IMR-90 (cell line): Measurements from ENCODE around the gene RELN. TPM values are rescaled to one million over a fixed set of nuclear protein-coding genes. Genes with fewer than 3 reads are reported as not detected.

Experiments
- ATAC-seq: fragments of 200-7000 bp; cut with Tn5 transposase; 2 replicates; pipeline ENCODE4 v1.9.1; 2020; ENCODE audit warnings: low read depth, mild to moderate bottlenecking, moderate library complexity
- BruUV-seq: library from RNA; stranded (reverse); fragments of 400-500 nt; replicated peaks from 2 replicates; lab custom pipeline; 2021; lab: Mats Ljungman, UMichigan
- CTCF ChIA-PET: fragments of 300-600 bp; formaldehyde crosslinking; extraction: SDS; loops from one replicate; lab custom pipeline; 2021; ENCODE audit warnings: antibody characterized with exemption; lab: Yijun Ruan, JAX
- POLR2A ChIA-PET: fragments of 300-600 bp; sonication (Branson Sonifier 250); formaldehyde crosslinking; loops from one replicate; lab custom pipeline; 2022; ENCODE audit warnings: antibody characterized with exemption; ENCODE audit not compliant: unreplicated experiment; lab: Charles Lee
- DNase-seq: peaks from one replicate; pipeline ENCODE4 v3.0.0; 2013
- H2AFZ ChIP-seq: replicated peaks from 2 replicates; pipeline ENCODE3; 2013; ENCODE audit warnings: low read length, mild to moderate bottlenecking; ENCODE audit not compliant: poor library complexity
- H2AK5ac ChIP-seq: 2 replicates; pipeline ENCODE4 v1.6.1; 2013; ENCODE audit warnings: low read depth, low read length, inconsistent platforms
- H2AK9ac ChIP-seq: replicated peaks from 2 replicates; pipeline ENCODE3; 2013; ENCODE audit warnings: mild to moderate bottlenecking, low read depth, low read length, moderate library complexity; ENCODE audit not compliant: poor library complexity
- H2BK120ac ChIP-seq: 2 replicates; pipeline ENCODE4 v1.6.1; 2013; ENCODE audit warnings: low read depth, low read length, inconsistent platforms
- H2BK15ac ChIP-seq: 3 replicates; pipeline ENCODE4 v1.6.1; 2013; ENCODE audit warnings: low read depth, low read length, inconsistent platforms
- H2BK20ac ChIP-seq: 2 replicates; pipeline ENCODE4 v1.6.1; 2013; ENCODE audit warnings: low read depth, mild to moderate bottlenecking, inconsistent platforms, low read length, moderate library complexity
- H2BK5ac ChIP-seq: 2 replicates; pipeline ENCODE4 v1.6.1; 2013; ENCODE audit warnings: mild to moderate bottlenecking, low read depth, low read length, inconsistent platforms; ENCODE audit not compliant: poor library complexity, severe bottlenecking
- H3K14ac ChIP-seq: replicated peaks from 2 replicates; pipeline ENCODE4 v1.6.1; 2013; ENCODE audit warnings: low read depth, low read length, inconsistent platforms
- H3K18ac ChIP-seq: 2 replicates; pipeline ENCODE4 v1.6.1; 2013; ENCODE audit warnings: low read depth, low read length, control low read depth
- H3K23ac ChIP-seq: 2 replicates; pipeline ENCODE4 v1.6.1; 2013; ENCODE audit warnings: low read depth, low read length, inconsistent platforms
- H3K27ac ChIP-seq: 2 replicates; pipeline ENCODE4 v1.5.1; 2013; ENCODE audit warnings: mild to moderate bottlenecking, control low read depth, low read length; ENCODE audit not compliant: insufficient read depth
- H3K27me3 ChIP-seq: 2 replicates; pipeline ENCODE4 v1.6.1; 2013; ENCODE audit warnings: low read length; ENCODE audit not compliant: control insufficient read depth, insufficient read depth
- H3K36me3 ChIP-seq: 2 replicates; pipeline ENCODE4 v1.6.1; 2013; ENCODE audit warnings: low read length, mixed read lengths; ENCODE audit not compliant: control insufficient read depth, insufficient read depth
- H3K4ac ChIP-seq: 2 replicates; pipeline ENCODE4 v1.6.1; 2013; ENCODE audit warnings: low read depth, low read length, inconsistent platforms
- H3K4me1 ChIP-seq: 2 replicates; pipeline ENCODE4 v1.6.1; 2013; ENCODE audit warnings: low read length, mixed read lengths; ENCODE audit not compliant: control insufficient read depth, insufficient read depth
- H3K4me2 ChIP-seq: 2 replicates; pipeline ENCODE4 v1.6.1; 2013; ENCODE audit warnings: low read depth, mild to moderate bottlenecking, control low read depth, low read length, moderate library complexity
- H3K4me3 ChIP-seq: 2 replicates; pipeline ENCODE4 v1.5.1; 2013; ENCODE audit warnings: low read depth, mild to moderate bottlenecking, control low read depth, low read length, moderate library complexity; ENCODE audit not compliant: insufficient read depth
- H3K56ac ChIP-seq: 2 replicates; pipeline ENCODE4 v1.6.1; 2013; ENCODE audit warnings: low read length, inconsistent platforms; ENCODE audit not compliant: insufficient read depth; ENCODE audit errors: extremely low read depth
- H3K79me1 ChIP-seq, 2 experiments: 2 replicates each; pipeline ENCODE4 v1.6.1; 2013; ENCODE audit warnings: low read length in 2 of 2, inconsistent platforms in 1 of 2, low read depth in 1 of 2
- H3K9ac ChIP-seq: 2 replicates; pipeline ENCODE4 v1.6.1; 2013; ENCODE audit warnings: low read depth, low read length, control low read depth
- H3K9me1 ChIP-seq: 2 replicates; pipeline ENCODE4 v1.6.1; 2013; ENCODE audit warnings: low read length, inconsistent platforms; ENCODE audit not compliant: insufficient read depth
- H3K9me3 ChIP-seq: 2 replicates; pipeline ENCODE4 v1.6.1; 2013; ENCODE audit warnings: low read length; ENCODE audit not compliant: control insufficient read depth, insufficient read depth
- H4K20me1 ChIP-seq: 2 replicates; pipeline ENCODE4 v1.6.1; 2013; ENCODE audit warnings: low read length, inconsistent platforms; ENCODE audit not compliant: insufficient read depth
- H4K5ac ChIP-seq: 2 replicates; pipeline ENCODE4 v1.6.1; 2013; ENCODE audit warnings: mild to moderate bottlenecking, low read depth, low read length, control low read depth
- H4K8ac ChIP-seq, 2 experiments: 2 replicates each; pipeline ENCODE4 v1.6.1; 2013; ENCODE audit warnings: low read depth in 2 of 2, low read length in 2 of 2, control low read depth in 1 of 2, inconsistent platforms in 1 of 2
- H4K91ac ChIP-seq: 2 replicates; pipeline ENCODE4 v1.6.1; 2013; ENCODE audit warnings: low read depth, low read length, inconsistent platforms; ENCODE audit not compliant: insufficient read depth
- CEBPB ChIP-seq: IDR thresholded peaks from 2 replicates; pipeline ENCODE4 v1.6.1; 2012; ENCODE audit warnings: low read depth, low read length, improper control_type of control experiment
- MAZ ChIP-seq: IDR thresholded peaks from 2 replicates; pipeline ENCODE4 v1.6.1; 2012; ENCODE audit warnings: low read depth, mild to moderate bottlenecking, low read length, improper control_type of control experiment, moderate library complexity, borderline replicate concordance
- NFE2L2 ChIP-seq: fragments of 150-350 bp; IDR thresholded peaks from 2 replicates; pipeline ENCODE4 v1.6.1; 2016; ENCODE audit warnings: low read depth, mild to moderate bottlenecking, low read length
- RAD21 ChIP-seq: IDR thresholded peaks from 2 replicates; pipeline ENCODE4 v1.6.1; 2012; ENCODE audit warnings: low read length, improper control_type of control experiment
- WGBS, 2 experiments: methylation state at CpG; one replicate each; pipeline versions ENCODE4 v1.1.5 to v1.1.7; 2013; ENCODE audit warnings: missing lambda C conversion rate in 2 of 2; ENCODE audit not compliant: insufficient read length in 1 of 2; ENCODE audit errors: extremely low coverage in 2 of 2; 5-methylcytosine and 5-hydroxymethylcytosine counted together
- dilution Hi-C: fragments of 300-500 bp; cut with HindIII; formaldehyde crosslinking; loops from one replicate; pipeline ENCODE4 v1.14.3; 2018; ENCODE audit warnings: low sequenced_read_pairs; ENCODE audit not compliant: unreplicated experiment
- in situ Hi-C: fragments of 300-500 bp; cut with MboI; formaldehyde crosslinking; loops from 3 replicates; pipeline ENCODE4 v1.14.3; 2019; ENCODE audit warnings: low sequenced_read_pairs, inconsistent platforms, mixed read lengths
- intact Hi-C: fragments of 100-400 bp; cut with micrococcal nuclease; formaldehyde crosslinking; loops from 2 replicates; pipeline ENCODE4 v1.10.0; 2022
- polyA plus RNA-seq, 3 experiments: library from polyadenylated mRNA; depleted of rRNA; stranded (reverse); fragments of >200 nt; gene quantifications; 2 replicates each; pipeline ENCODE4 v1.2.3, GENCODE V29; 2012; ENCODE audit warnings: low replicate concordance in 1 of 3
- total RNA-seq: library from RNA; depleted of rRNA; stranded (reverse); fragments of >200 nt; gene quantifications from 2 replicates; pipeline ENCODE4 v1.2.3, GENCODE V29; 2012

RELN gene
- total and polyA plus RNA-seq, 2 of the 4 experiments (the other 2 are of a cell fraction): 14.7 to 23.7 TPM

DNA sequence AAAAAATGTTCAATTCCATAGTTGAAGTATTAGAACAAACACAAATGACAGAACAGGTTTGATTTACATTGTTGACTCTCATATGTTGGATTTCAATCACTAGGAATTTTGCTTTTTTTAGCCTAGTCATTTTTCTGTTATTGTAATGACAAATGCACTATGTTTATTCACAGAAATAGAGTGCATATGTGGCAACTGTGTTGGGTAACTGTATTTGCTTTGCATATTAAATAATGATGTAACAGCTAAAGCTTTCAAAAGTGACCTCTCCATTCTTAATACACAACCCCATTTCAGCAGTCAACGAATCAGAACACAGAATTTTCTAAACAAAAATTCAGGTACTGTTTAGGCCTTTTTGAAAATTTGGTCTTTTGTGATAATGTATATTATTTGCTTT is 489.5 kb downstream of the RELN start:
- H3K4ac ChIP-seq: no peak overlapping the region
- POLR2A ChIA-PET: no interaction called here

More for the DNA sequence above, 489.5 kb downstream of the RELN start:
- Histone ChIP-seq H3K9me1 (no peaks in the 10 kb centered on the region), H3K14ac (no peak overlapping the region), H2BK20ac (no peak overlapping the region), H3K79me1 (no peaks in the 10 kb centered on the region), H3K36me3 (no peaks in the 10 kb centered on the region), H3K4me2 (no peak overlapping the region), H2BK120ac (no peak overlapping the region), H2AK9ac (no peak overlapping the region), H3K9ac (no peak overlapping the region), H2AK5ac (no peak overlapping the region), H3K27me3 (no peaks in the 10 kb centered on the region), H3K4me3 (no peak overlapping the region), H3K56ac (no peak overlapping the region), H4K8ac (no peak overlapping the region), H3K27ac (no peak overlapping the region), H2AFZ (no peak overlapping the region), H3K9me3 (no peaks in the 10 kb centered on the region), H2BK15ac (no peak overlapping the region), H3K4me1 (no peaks in the 10 kb centered on the region), H3K18ac (no peak overlapping the region), H4K91ac (no peak overlapping the region), H3K23ac (no peak overlapping the region), H4K5ac (no peak overlapping the region), H4K20me1 (no peaks in the 10 kb centered on the region), H2BK5ac (no peak overlapping the region)
- no CpG with 5 or more reads among the region's 1 CpG for WGBS, 2 experiments
- peak; percentile 52 for DNase-seq
- BruUV-seq: no TSS peak
- in situ Hi-C loops: no loop called here
- CTCF ChIA-PET: no interaction called here
- peak; percentile 27; the same call in 1 of the 2 replicates for ATAC-seq
- intact Hi-C loops: no loop called here
- no peak for TF ChIP-seq RAD21
- TF ChIP-seq CEBPB: peak; percentile 86
- no peak for TF ChIP-seq MAZ
- TF ChIP-seq NFE2L2: no peak
- dilution Hi-C loops: no loop called here
